ENCODE results near the gene YJEFN3.

Gene YJEFN3

DNA sequence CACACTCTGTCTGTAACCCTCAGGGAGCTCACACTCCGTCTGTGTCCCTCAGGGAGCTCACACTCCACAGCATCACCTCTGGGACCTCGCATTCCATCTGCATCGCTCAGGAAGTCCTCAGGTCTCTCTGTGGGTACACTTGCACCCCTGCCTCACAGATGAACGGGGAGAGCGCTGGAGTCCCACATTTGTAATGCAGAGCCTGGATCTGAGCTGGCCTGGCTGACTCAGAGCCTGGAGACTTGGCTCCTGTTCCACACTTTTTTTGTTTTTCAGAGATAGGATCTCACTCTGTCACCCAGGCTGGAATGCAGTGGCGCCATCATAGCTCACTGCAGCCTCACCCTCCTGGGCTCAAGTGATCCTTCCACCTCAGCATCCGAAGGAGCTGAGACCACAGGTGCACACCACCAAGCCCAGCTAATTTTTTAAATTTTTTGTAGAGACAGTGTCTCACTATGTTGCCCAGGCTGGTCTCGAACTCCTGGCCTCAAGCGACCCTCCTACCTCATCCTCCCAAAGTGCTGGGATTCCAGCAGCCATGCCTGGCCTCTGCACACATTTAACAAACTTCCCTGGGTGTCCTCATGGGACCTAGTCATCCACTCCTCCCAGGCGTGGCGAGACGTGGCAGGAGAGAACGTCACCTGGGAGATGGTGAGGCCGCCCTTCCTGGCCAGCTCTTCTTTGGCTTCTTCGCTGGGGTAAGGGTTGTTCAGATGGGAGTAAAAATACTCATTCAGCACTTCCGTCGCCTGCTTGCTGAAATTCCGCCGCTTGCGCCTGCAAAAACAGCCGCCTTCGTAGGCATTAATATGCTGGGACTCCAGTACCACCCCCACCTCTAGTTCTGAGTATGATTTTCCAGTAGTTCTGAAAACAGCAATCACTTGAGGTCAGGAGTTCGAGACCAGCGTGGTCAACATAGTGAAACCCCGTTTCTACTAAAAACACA lies 40.4 kb downstream of the YJEFN3 start:
- H3K4me3 ChIP-seq (ENCODE audit: low read length): no peak overlapping the region
- no peak for DNase-seq (ENCODE audit: low read depth, low spot score)

- no peak for DNase-seq (ENCODE audit: low read depth, low spot score)
- H3K4me3 ChIP-seq (ENCODE audit: low read length): no peak overlapping the region
Observed at GRCh38 chr19:19570571-19570970, 41.9 kb downstream of the YJEFN3 start.

DNA sequence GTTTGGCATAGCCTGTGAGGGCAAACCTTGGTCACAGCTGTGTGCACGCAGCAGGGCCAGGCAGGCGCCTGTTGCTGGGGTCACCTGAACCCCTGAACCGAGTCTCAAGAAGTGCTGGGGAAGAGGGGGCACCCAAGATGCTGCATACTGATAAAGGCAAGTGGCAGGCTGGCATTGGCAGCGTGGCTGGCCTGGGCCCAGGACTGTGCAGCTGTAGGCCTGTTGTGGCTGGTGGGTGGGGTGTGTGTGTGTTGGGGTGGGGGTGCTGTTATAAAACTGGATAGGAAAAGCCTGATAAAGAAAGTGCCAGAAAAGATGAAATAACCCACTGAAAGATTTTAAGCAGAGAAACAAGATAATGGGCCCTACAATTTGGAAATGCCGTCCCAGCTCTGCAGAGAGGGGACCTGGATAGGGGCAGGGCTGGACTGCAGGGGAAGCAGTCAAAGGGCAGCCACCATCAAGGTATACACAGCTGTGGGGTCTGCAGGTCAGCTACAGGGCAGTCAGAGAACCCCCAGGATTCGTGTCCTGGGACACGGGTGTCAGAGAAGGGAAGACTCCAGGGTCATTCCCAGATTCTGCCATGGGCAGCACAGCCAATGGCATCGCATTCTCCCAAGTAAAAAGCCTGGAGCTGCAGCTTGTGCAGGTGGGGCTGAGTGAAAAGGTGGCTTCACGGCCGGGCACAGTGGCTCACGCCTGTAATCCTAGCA lies 42.5 kb downstream of the YJEFN3 start:
- DNase-seq (ENCODE audit: low read depth, low spot score): no peak
- no peak overlapping the region for H3K4me3 ChIP-seq (ENCODE audit: low read length)

- no peak overlapping the region for H3K4me3 ChIP-seq (ENCODE audit: low read length)
- DNase-seq (ENCODE audit: low read depth, low spot score): no peak
Observed at GRCh38 chr19:19575411-19575810, 46.7 kb downstream of the YJEFN3 start.

DNA sequence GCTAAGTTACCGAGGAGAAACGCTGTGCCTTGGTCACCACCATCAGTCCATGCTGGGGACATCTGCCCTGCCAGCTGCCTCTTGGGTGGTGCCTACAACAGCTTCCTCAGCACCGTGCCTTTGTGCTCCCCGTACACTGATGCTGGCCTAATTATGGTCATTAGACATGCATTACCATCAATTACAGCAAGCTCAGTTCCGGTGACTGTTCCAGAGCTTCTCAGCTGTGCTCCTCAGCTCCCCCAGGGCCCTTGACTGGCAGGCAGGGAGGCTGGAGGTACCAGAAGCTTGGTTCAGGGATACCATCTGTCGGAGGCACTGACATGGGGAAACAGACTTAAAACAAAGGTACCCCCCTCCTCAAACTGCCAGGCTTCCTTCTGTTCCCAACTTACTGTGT lies 49.5 kb downstream of the YJEFN3 start:
- DNase-seq (ENCODE audit: low read depth, low spot score): no peak

DNA sequence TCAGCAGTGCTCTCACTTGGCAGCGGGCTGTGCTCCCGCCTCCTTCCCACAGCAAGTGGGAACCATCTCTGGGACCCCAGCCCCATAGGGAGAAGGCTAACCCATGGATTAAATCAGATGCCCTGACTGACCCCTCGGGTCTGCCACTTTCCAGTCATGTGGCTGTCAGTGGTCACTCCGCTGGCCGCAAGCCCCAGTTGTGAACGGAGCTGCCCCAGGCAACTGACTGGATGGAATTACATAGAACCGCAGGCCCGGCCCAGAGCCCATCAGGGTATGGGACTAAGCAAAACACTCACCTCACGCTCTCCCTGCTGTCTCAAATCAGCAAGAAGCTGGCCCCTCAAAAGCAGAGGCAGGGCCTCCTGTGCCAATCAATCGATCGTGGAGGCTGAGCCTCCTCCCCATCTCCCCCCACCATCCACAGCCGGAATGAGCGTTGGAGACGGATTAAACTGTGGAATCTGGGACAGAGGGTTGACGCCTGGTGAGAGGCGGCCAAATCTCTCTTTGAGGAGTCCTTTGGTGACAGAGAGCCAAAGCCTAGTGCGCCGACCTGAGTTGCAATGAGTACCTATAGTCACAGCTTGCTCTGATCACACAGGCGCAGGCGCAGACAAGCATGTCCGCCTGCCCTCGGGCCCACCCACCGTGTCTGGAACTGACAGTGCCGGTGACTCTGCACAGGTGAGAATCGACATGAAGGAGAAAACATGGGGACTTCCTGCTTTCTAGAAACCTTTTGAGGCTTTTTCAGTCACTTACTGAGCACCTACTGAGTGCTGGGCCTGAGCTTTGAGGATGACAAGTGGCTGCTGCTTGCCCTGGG lies 51.0 kb downstream of the YJEFN3 start:
- no peak for DNase-seq (ENCODE audit: low read depth, low spot score)
- no peak overlapping the region for H3K4me3 ChIP-seq (ENCODE audit: low read length)

More for the DNA sequence above, 49.5 kb downstream of the YJEFN3 start:
- H3K4me3 ChIP-seq (ENCODE audit: low read length): no peak overlapping the region

- H3K4me3 ChIP-seq (ENCODE audit: low read length): no peak overlapping the region
- DNase-seq (ENCODE audit: low read depth, low spot score): no peak
Observed at GRCh38 chr19:19580418-19580817, 51.7 kb downstream of the YJEFN3 start.

- DNase-seq (ENCODE audit: low read depth, low spot score): no peak
Observed at GRCh38 chr19:19581391-19581790, 52.7 kb downstream of the YJEFN3 start.

GRCh38 chr19:19582471-19582870 lies 53.8 kb downstream of the YJEFN3 start:
- no peak for DNase-seq (ENCODE audit: low read depth, low spot score)
- H3K4me3 ChIP-seq (ENCODE audit: low read length): no peak overlapping the region

More at GRCh38 chr19:19581391-19581790, 52.7 kb downstream of the YJEFN3 start:
- H3K4me3 ChIP-seq (ENCODE audit: low read length): no peak overlapping the region

- H3K4me3 ChIP-seq (ENCODE audit: low read length): no peak overlapping the region
- DNase-seq (ENCODE audit: low read depth, low spot score): no peak
Observed at GRCh38 chr19:19584356-19584755, 55.6 kb downstream of the YJEFN3 start.
